ACHN (cell line): Measurements from ENCODE around the gene MMP21.

Source experiments
- DNase-seq: peaks from one replicate; pipeline ENCODE4 v3.0.0-alpha.2; 2015
- in situ Hi-C: cut with HindIII; loops from 2 replicates; pipeline ENCODE4 v1.10.0; 2017; ENCODE audit warnings: low sequenced_read_pairs, low pct_ligation_motif_present, low pct_unique_long_range_greater_than_20kb

The MMP21 gene

DNA sequence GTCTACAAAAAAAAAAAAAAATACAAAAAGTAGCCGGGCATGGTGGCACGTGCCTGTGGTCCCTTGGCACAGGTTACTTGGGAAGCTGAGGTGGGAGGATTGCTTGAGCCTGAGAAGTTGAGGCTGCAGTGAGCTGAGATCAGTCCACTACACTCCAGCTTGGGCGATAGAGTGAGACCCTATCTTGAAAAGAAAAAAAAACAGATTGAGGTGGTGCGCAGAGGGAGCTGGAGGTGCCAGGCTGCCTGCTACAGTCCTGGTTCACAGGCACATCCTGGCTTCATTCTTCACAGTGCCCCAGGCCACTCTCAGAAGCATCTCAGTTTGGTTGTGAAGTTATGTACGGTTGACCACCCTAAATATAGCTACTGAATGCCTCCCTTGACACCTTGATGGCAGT, 4.8 kb downstream of the MMP21 start:
- no peak for DNase-seq
- in situ Hi-C loops, result no loop called here

DNA sequence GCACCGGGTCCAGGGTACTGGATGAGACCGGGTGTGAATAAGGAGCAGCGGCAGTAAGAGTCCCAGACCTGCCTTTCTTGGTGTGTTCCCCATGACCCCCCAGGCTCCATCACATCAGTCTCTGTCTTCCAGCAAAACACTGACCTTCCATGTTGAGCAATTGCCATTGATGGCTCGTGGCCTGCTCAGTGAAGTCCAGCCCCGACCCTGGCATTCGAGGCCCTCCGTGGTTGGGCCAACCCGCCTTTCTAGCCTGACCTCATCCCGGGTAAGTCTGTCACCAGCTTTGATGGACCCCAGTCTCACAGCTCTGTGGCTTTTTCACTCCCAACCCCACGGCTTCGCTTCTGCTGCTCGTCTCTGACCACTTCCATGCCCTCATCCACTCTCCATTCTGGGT, 6.4 kb downstream of the MMP21 start:
- in situ Hi-C loops, result no loop called here

DNA sequence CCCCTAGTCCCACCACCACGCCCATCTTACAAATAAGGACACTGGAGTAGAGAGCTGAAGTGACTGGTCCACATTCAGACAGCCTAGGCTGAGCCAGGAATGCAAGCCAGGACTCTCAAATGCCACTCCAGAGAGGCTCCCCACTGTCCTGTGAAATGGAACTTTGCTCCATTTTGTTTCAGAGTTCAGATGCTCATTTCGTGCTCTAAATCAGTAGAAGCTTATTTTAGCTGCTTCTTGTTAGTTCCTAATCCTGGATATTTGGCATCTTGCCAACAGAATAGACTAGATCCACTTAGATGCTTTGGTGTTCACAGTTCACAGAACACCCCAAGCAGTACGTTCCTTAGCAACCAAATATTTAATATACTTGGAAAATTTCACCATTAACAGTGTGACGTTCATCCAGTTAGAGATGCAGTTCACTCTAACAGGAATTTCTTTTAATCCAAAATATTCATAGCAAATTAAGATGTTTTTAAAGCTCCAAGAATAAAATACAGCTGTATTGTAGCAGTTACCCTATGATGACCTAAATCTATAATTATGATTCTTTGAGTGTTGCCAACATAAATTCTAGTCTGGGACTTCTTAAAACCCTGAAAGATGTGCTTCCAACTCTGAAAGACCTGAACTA, 7.3 kb downstream of the MMP21 start:
- DNase-seq, result no peak
- in situ Hi-C loops, result no loop called here

More for the DNA sequence above, 6.4 kb downstream of the MMP21 start:
- no peak for DNase-seq

DNA sequence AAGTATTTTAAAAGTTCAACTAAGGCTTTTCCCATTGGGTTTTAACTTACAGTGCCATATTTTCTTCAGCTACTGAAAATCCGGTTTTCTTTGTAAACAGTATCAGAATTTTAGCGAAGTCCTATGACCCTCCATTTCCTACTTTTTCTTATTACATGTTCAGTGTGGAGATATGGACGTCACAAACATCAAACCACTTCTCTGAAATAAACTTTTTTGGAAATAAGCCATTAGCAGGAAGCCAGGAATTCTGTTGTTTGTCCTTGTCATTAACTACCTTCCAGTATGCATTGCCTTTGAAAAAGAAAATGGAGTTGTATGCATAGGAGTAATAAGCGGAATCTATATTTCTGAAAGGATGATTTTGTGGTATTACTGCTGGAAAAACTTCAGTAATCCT, 9.1 kb downstream of the MMP21 start:
- in situ Hi-C loops, result no loop called here

DNA sequence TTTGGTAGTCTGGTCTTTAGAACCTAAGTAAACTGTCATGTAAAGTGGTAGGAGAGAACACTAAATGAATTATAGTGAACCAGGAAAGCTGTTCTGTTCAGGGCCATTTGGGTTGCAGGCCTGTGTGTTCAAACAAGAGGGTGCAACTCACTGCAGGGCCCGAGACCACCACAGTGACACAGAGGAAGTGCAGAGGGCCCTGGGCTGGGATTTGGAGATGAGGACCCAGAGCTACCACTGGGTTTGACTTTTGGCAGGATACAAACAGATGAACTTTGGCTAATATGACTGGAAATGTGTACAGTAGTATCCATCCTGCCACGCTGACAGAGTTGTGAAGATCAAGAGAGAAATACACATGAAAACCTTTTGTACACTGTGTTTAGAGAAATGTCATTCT, 9.8 kb downstream of the MMP21 start:
- DNase-seq, result no peak

More for the DNA sequence above, 9.1 kb downstream of the MMP21 start:
- no peak for DNase-seq

DNA sequence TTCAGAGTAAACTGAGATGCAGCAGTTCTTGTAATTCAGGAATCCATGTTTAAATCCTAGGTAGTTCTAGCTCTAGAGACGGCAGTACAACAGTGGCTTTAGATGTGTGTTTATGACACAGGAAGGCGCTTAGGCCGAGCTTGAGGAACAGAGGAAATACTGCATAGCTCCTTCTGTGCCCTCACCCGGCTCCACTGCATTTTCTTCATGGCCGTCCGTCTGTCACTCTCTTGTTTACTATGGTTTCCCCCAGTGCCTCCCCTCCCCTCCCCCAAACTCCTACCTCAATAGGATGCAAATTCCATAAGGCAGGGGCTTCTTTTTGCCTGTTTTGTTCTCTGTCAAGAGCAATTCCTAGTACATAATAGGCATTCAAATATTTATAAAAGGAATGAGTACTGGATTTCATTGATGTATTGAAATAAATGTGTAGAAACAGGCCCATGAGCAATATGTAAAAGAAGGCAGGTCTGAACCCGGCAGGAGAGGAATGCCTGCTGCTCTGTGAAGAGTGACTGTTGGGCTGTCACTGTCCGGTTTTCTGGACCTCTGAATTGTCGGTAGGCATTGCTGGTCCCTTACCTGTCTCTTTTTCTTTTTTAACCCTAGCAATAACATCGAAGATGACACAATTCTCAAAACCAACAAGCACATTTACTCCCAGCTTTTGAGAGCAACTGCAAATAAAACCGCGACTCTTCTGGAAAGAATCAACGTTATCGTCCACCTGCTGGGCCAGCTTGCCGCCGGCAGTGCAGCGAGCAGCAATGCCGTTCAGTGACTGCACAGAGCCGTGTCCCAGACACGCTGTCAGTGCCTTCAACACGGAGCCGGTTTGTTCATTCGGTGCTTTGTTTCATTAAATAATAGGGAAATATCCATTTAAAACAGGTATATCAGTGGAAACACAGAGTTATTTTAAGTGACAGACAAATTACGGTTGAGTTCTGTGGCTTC, 12.7 kb downstream of the MMP21 start:
- no peak for DNase-seq
- in situ Hi-C loops, result no loop called here

More for the DNA sequence above, 9.8 kb downstream of the MMP21 start:
- in situ Hi-C loops, result no loop called here

GRCh38 chr10:125761961-125762360, 13.7 kb downstream of the MMP21 start:
- in situ Hi-C loops, result no loop called here
- DNase-seq, result no peak

DNA sequence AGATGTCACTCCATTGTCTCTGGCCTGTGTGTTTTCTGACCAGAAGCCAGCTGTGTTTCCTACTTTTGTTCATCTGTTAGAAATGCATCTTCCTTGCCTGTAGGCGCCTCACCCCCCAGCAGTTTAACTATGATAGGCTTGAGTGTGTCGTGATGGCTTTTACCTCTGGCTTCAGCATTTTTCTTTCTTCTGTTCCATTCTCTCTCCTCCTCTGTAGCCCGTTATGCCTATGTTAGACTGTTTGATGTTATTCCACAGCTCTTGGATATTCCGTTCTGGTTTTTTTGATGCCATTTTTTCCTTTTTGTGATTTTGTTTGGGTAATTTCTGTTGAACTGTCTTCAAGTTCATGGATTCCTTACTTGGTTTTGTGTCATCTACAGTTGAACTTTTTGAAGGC, 17.9 kb downstream of the MMP21 start:
- no peak for DNase-seq
- in situ Hi-C loops, result no loop called here

- no peak for DNase-seq
- in situ Hi-C loops, result no loop called here
Measured at GRCh38 chr10:125756853-125757487, 18.7 kb downstream of the MMP21 start.

DNA sequence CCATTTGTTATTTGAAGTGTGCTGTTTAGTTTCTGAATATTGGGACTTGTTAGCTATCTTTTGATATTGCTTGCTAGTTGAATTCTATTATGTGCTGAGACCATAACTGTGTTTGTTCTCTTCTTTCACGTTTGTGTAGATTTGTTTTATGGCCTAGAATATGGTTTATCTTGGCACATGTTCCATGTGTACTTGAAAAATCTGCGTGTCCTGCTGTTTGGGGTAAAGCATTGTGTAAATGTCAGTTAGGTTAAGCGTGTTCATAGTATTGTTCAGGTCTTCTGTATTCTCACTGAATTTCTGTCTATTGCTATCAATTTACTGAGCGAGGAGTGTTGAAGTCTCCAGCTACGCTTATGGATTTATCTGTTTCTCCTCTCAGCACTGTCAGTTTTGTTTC, 19.4 kb downstream of the MMP21 start:
- in situ Hi-C loops, result no loop called here
- no peak for DNase-seq

DNA sequence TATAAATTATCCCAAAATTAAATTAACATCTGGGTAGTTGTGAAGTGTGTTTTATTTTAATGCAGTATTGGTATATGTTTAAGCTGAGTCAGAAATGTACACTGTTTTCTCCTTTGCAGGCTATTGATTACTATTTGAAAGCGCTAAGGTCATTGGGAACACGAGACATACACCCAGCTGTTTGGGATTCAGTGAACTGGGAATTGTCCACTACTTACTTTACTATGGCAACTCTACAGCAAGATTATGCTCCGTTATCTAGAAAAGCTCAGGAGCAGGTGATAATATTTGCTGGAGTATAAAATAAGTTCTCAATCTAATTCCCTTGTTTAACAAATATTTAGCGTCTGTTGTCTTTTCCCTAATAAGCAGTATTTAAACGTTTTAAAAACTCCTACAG, 28.2 kb downstream of the MMP21 start:
- in situ Hi-C loops, result no loop called here
- no peak for DNase-seq

DNA sequence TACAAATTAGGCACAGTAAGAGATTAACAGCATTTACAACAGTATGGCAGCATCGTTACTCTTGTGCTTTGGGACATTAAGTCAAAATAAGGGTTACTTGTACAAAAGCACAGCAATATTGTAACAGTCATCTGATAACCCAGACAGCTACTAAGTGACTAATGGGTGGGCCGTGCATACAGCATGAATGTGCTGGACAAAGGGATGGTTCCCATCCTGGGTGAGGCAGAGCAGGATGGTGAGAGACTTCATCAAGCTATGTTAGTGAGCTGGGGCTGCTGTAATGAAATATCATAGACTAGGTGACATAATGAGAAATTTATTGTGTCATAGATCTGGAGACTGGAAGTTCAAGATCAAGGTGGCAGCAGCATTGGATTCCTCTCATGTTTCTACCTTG, 30.7 kb downstream of the MMP21 start:
- in situ Hi-C loops, result no loop called here
- no peak for DNase-seq

GRCh38 chr10:125742465-125742864, 33.2 kb downstream of the MMP21 start:
- peak; percentile 22 for DNase-seq
- in situ Hi-C loops, result no loop called here

DNA sequence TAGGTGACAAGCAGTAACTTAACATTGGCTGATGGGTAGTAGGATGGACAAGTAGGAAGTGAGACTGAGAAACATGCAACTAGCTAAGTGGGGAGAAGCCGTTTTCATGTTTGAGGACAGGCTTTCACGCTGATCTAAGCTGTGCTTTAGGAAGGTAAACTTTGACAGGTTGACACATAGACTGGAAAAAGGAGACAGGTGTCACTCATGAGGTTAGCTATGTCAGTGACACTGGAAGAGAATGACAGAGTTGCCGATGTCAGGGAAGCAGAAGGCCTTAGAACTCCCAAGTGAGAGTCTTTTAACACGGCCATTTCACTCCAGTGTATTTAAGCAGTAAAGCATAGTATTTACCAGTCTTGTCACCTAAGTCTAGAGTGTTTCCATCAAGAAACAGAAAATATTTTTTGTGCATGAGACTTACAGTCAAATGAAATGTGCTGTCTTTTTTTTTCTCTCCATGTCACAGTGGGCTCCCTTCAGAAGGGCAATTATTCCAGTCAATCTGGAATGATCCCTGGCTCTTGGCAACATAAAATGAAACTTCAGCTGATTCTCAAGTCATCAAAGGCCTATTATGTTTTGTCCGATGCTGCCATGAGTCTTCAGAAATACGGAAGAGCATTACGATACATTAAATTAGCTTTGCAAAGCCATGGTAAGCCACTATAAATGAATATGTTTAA, 35.5 kb downstream of the MMP21 start:
- in situ Hi-C loops, result no loop called here
- DNase-seq, result no peak

- in situ Hi-C loops, result no loop called here
- DNase-seq, result no peak
Measured at GRCh38 chr10:125738206-125738605, 37.4 kb downstream of the MMP21 start.

DNA sequence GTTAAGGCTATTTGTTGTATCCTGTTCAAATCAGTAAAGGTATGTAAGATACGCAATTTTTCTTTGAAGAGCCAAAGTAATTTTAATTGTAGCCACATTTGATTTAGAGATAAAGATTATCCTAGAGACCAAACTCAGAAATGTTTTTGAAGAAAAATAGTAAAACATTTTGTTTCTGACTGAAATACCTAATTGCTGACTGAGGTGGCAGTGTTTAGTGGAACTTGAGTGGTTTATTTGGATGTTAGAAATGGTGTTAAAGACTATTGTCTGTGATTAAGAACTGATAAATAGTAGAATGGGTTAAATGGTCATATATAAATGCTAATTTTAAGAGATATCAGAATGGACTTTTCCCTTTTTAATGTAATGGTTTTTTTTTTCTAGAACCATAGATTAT, 40.8 kb downstream of the MMP21 start:
- in situ Hi-C loops, result no loop called here
- DNase-seq, result no peak

DNA sequence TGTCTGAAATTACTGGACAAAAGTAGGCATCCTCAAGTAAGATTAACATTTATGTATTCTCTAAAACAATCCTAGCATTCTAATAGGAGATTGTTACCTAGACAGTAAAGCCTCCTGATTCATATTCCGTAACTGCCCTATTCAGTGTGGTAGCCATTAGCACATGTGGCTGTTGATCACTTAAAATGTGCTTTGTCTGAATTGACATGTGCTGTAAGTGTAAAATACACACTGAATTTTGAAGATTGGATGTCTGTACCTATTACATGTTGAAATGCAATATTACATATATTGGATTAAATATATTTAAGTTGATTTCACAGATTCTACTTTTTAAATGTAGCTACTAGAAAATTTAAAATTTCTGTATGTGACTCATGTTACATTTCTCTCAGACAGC, 41.5 kb downstream of the MMP21 start:
- no peak for DNase-seq
- in situ Hi-C loops, result no loop called here

DNA sequence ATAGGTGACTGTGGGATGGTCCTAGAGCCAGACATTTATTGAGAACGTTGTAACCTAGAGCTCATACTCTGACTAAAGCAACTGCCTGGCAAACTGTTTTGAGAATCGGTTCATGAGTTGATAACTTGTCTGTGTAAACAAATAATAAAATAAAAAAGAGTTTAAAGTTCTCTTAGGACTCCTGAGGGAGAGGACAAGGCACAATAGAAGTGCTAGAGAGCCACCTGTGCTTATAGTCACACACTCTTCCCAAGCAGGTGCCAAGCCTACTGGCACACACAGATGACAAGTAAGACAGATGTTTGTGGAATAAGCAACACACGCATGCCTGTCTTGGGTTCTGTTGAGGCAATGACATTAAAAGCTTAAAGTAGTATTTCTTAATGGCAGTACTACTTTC, 48.2 kb downstream of the MMP21 start:
- DNase-seq, result no peak
- in situ Hi-C loops, result no loop called here

DNA sequence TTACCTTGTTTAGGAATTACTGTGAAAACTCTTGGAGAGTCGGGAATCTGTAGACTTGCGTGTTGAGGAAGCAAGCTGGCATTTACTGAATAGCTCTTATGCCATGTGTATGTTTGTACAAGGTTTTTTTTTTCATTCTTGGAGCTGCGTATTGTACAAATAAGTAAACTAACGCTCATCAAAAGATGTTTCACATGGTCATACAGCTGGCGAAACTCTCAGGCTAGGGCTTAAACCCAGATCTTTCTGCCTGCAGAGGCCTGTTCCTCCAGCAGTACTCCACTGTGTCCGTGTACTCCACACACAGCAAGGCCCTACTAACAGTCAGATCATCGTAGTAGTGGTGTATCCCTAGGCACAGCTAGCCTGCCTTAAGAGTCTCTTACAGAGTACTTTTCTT, 48.7 kb downstream of the MMP21 start:
- in situ Hi-C loops, result no loop called here
- DNase-seq, result no peak
